H1 (cell line): Measurements from ENCODE around the gene GPX6. TPM values are rescaled to one million over a fixed set of nuclear protein-coding genes. Genes with fewer than 3 reads are reported as not detected.

Experiments used
- CBX8 ChIP-seq: fragments of 300-800, 300-1000 bp; sonication (generic); IDR thresholded peaks from 2 replicates; pipeline ENCODE4 v1.7.1; 2016; ENCODE audit warnings: low read depth, low read length, borderline replicate concordance
- CEBPB ChIP-seq: IDR thresholded peaks from 2 replicates; pipeline ENCODE4 v1.6.1; 2012; ENCODE audit warnings: low read depth, low read length
- NANOG ChIP-seq: IDR thresholded peaks from 2 replicates; pipeline ENCODE4 v1.6.1; 2011; ENCODE audit warnings: low read length, low read depth, mild to moderate bottlenecking, inconsistent platforms; ENCODE audit not compliant: insufficient read depth, poor library complexity, severe bottlenecking
- PHF8 ChIP-seq: fragments of 200-600 bp; sonication (generic); conservative IDR thresholded peaks from 2 replicates; pipeline ENCODE4 v1.7.1; 2012; ENCODE audit warnings: low read depth, mild to moderate bottlenecking, inconsistent platforms, low read length, moderate library complexity
- POLR2AphosphoS5 ChIP-seq: IDR thresholded peaks from 2 replicates; pipeline ENCODE4 v1.6.1; 2011; ENCODE audit warnings: low read depth, low read length
- SIX5 ChIP-seq: IDR thresholded peaks from 2 replicates; pipeline ENCODE4 v1.6.1; 2011; ENCODE audit warnings: mild to moderate bottlenecking, low read depth, low read length
- SP4 ChIP-seq: IDR thresholded peaks from 2 replicates; pipeline ENCODE4 v1.6.1; 2012; ENCODE audit warnings: low read length, inconsistent platforms
- SUZ12 ChIP-seq: fragments of 200-600 bp; sonication (generic); IDR thresholded peaks from 2 replicates; pipeline ENCODE4 v1.6.1; 2012; ENCODE audit warnings: mild to moderate bottlenecking, inconsistent platforms, low read length, moderate library complexity, mixed read lengths
- TBP ChIP-seq: IDR thresholded peaks from 2 replicates; pipeline ENCODE4 v1.6.1; 2011; ENCODE audit warnings: low read depth, low read length, improper control_type of control experiment
- YY1 ChIP-seq: IDR thresholded peaks from 2 replicates; pipeline ENCODE4 v1.6.1; 2011; ENCODE audit warnings: low read depth, mild to moderate bottlenecking, low read length
- polyA plus RNA-seq, 7 experiments: library from polyadenylated mRNA; depleted of rRNA in 3 of 7; stranded (reverse) in 5 of 7; unstranded in 2 of 7; fragments of >200 nt in 5 of 7; fragments of 200-250 nt in 2 of 7; gene quantifications; 1 replicate in 5 of 7; 2 replicates in 1 of 7; 4 replicates in 1 of 7; pipeline versions ENCODE4 v1.2.1 to v1.2.3, GENCODE V29; 2011 to 2013; ENCODE audit warnings: missing spikeins in 2 of 7, mixed read lengths in 2 of 7
- total RNA-seq: library from RNA; stranded (reverse); fragmentation: NEBNext Ultra II Directional; extraction: Animal tissue kit (Norgen Biotek cat#: 25700); gene quantifications from 2 replicates; pipeline ENCODE4 v1.2.1, GENCODE V29; 2021
- TF ChIP-seq, protein P1 (sequence below): fragments of 300-600 bp; sonication (generic); IDR thresholded peaks from 2 replicates; pipeline ENCODE4 v1.7.1; 2012; ENCODE audit warnings: low read length, moderate library complexity, mild to moderate bottlenecking, inconsistent platforms; ENCODE audit not compliant: insufficient replicate concordance

Gene GPX6
- total and polyA plus RNA-seq, 2 of the 8 experiments (the other 6 are each of a cell fraction or from before 2014, with no cell fraction given), result not detected

GRCh38 chr6:28553986-28554881 is 38.6 kb upstream of the GPX6 start (continued):
- TF ChIP-seq, protein P1, sequence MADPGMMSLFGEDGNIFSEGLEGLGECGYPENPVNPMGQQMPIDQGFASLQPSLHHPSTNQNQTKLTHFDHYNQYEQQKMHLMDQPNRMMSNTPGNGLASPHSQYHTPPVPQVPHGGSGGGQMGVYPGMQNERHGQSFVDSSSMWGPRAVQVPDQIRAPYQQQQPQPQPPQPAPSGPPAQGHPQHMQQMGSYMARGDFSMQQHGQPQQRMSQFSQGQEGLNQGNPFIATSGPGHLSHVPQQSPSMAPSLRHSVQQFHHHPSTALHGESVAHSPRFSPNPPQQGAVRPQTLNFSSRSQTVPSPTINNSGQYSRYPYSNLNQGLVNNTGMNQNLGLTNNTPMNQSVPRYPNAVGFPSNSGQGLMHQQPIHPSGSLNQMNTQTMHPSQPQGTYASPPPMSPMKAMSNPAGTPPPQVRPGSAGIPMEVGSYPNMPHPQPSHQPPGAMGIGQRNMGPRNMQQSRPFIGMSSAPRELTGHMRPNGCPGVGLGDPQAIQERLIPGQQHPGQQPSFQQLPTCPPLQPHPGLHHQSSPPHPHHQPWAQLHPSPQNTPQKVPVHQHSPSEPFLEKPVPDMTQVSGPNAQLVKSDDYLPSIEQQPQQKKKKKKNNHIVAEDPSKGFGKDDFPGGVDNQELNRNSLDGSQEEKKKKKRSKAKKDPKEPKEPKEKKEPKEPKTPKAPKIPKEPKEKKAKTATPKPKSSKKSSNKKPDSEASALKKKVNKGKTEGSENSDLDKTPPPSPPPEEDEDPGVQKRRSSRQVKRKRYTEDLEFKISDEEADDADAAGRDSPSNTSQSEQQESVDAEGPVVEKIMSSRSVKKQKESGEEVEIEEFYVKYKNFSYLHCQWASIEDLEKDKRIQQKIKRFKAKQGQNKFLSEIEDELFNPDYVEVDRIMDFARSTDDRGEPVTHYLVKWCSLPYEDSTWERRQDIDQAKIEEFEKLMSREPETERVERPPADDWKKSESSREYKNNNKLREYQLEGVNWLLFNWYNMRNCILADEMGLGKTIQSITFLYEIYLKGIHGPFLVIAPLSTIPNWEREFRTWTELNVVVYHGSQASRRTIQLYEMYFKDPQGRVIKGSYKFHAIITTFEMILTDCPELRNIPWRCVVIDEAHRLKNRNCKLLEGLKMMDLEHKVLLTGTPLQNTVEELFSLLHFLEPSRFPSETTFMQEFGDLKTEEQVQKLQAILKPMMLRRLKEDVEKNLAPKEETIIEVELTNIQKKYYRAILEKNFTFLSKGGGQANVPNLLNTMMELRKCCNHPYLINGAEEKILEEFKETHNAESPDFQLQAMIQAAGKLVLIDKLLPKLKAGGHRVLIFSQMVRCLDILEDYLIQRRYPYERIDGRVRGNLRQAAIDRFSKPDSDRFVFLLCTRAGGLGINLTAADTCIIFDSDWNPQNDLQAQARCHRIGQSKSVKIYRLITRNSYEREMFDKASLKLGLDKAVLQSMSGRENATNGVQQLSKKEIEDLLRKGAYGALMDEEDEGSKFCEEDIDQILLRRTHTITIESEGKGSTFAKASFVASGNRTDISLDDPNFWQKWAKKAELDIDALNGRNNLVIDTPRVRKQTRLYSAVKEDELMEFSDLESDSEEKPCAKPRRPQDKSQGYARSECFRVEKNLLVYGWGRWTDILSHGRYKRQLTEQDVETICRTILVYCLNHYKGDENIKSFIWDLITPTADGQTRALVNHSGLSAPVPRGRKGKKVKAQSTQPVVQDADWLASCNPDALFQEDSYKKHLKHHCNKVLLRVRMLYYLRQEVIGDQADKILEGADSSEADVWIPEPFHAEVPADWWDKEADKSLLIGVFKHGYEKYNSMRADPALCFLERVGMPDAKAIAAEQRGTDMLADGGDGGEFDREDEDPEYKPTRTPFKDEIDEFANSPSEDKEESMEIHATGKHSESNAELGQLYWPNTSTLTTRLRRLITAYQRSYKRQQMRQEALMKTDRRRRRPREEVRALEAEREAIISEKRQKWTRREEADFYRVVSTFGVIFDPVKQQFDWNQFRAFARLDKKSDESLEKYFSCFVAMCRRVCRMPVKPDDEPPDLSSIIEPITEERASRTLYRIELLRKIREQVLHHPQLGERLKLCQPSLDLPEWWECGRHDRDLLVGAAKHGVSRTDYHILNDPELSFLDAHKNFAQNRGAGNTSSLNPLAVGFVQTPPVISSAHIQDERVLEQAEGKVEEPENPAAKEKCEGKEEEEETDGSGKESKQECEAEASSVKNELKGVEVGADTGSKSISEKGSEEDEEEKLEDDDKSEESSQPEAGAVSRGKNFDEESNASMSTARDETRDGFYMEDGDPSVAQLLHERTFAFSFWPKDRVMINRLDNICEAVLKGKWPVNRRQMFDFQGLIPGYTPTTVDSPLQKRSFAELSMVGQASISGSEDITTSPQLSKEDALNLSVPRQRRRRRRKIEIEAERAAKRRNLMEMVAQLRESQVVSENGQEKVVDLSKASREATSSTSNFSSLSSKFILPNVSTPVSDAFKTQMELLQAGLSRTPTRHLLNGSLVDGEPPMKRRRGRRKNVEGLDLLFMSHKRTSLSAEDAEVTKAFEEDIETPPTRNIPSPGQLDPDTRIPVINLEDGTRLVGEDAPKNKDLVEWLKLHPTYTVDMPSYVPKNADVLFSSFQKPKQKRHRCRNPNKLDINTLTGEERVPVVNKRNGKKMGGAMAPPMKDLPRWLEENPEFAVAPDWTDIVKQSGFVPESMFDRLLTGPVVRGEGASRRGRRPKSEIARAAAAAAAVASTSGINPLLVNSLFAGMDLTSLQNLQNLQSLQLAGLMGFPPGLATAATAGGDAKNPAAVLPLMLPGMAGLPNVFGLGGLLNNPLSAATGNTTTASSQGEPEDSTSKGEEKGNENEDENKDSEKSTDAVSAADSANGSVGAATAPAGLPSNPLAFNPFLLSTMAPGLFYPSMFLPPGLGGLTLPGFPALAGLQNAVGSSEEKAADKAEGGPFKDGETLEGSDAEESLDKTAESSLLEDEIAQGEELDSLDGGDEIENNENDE, result no peak
- TF ChIP-seq SIX5, result no peak
- no peak for TF ChIP-seq CEBPB
- no peak for TF ChIP-seq TBP
- TF ChIP-seq CBX8, result no peak
- TF ChIP-seq PHF8, result no peak
- no peak for TF ChIP-seq POLR2AphosphoS5
- TF ChIP-seq SP4, result no peak
- TF ChIP-seq YY1, result no peak
- no peak for TF ChIP-seq NANOG
- no peak for TF ChIP-seq SUZ12
